Neural cell (in vitro differentiated cells): ENCODE results near the gene CD1C. TPM values are rescaled to one million over a fixed set of nuclear protein-coding genes. Genes with fewer than 3 reads are reported as not detected.

Experiments
- H2AFZ ChIP-seq: fragments of 200-600, 300-800 bp; sonication (generic), shearing (Covaris generic); 2 replicates; pipeline ENCODE4 v1.6.0; 2014; ENCODE audit warnings: low read depth, mild to moderate bottlenecking, antibody characterized with exemption, low read length, moderate library complexity
- H3F3A ChIP-seq: fragments of 200-600 bp; shearing (Covaris generic); 2 replicates; pipeline ENCODE4 v1.6.1; 2016; ENCODE audit warnings: mild to moderate bottlenecking, moderate library complexity, mixed read lengths, antibody characterized with exemption, low read length; ENCODE audit not compliant: insufficient read depth, poor library complexity, severe bottlenecking
- H3K27ac ChIP-seq: fragments of 200-600, 300-800 bp; sonication (generic), shearing (Covaris generic); 2 replicates; pipeline ENCODE4 v1.5.1; 2014; ENCODE audit warnings: mild to moderate bottlenecking, low read length, moderate library complexity
- H3K27me3 ChIP-seq: fragments of 300-800, 200-600 bp; sonication (generic), shearing (Covaris generic); 2 replicates; pipeline ENCODE4 v1.6.0; 2014; ENCODE audit warnings: mild to moderate bottlenecking, low read depth, low read length, moderate library complexity; ENCODE audit not compliant: insufficient read depth
- H3K36me3 ChIP-seq: fragments of 300-800, 200-600 bp; sonication (generic), shearing (Covaris generic); 2 replicates; pipeline ENCODE4 v1.5.1; 2014; ENCODE audit warnings: mild to moderate bottlenecking, antibody characterized with exemption, low read length, moderate library complexity; ENCODE audit not compliant: insufficient read depth
- H3K4me2 ChIP-seq: fragments of 300-800, 200-600 bp; sonication (generic), shearing (Covaris generic); 2 replicates; pipeline ENCODE4 v1.6.0; 2014; ENCODE audit warnings: mild to moderate bottlenecking, low read length
- H3K4me3 ChIP-seq: fragments of 300-800, 200-600 bp; sonication (generic), shearing (Covaris generic); 2 replicates; pipeline ENCODE4 v1.5.1; 2014; ENCODE audit warnings: mild to moderate bottlenecking, low read length, moderate library complexity
- H3K79me2 ChIP-seq: fragments of 200-600 bp; shearing (Covaris generic); replicated peaks from 2 replicates; pipeline ENCODE4 v1.6.0; 2014; ENCODE audit warnings: mild to moderate bottlenecking, low read length, moderate library complexity; ENCODE audit not compliant: insufficient read depth
- H3K9ac ChIP-seq: fragments of 300-800, 200-600 bp; sonication (generic), shearing (Covaris generic); 2 replicates; pipeline ENCODE4 v1.6.1; 2016; ENCODE audit warnings: mild to moderate bottlenecking, low read length, mixed read lengths
- H3K9me2 ChIP-seq: fragments of 200-600 bp; shearing (Covaris generic); 2 replicates; pipeline ENCODE4 v1.6.1; 2016; ENCODE audit warnings: mild to moderate bottlenecking, low read length, mixed read lengths; ENCODE audit not compliant: insufficient read depth
- H3K9me3 ChIP-seq: fragments of 200-600, 300-800 bp; sonication (generic), shearing (Covaris generic); 2 replicates; pipeline ENCODE4 v1.6.1; 2016; ENCODE audit warnings: mild to moderate bottlenecking, mixed run types, low read length, moderate library complexity, mixed read lengths
- H4K20me1 ChIP-seq: fragments of 200-600 bp; shearing (Covaris generic); 2 replicates; pipeline ENCODE4 v1.6.1; 2016; ENCODE audit warnings: mild to moderate bottlenecking, mixed run types; ENCODE audit not compliant: insufficient read depth
- EP300 ChIP-seq: fragments of 450-650 bp; conservative IDR thresholded peaks from 2 replicates; pipeline ENCODE4 v1.6.1; 2014; ENCODE audit warnings: antibody characterized with exemption, mild to moderate bottlenecking, moderate library complexity; ENCODE audit not compliant: poor library complexity, severe bottlenecking
- EZH2 ChIP-seq: fragments of 200-600, 300-800 bp; shearing (Covaris generic), sonication (generic); IDR thresholded peaks from 2 replicates; pipeline ENCODE4 v1.6.1; 2014; ENCODE audit warnings: antibody characterized with exemption, low read length, borderline replicate concordance, mild to moderate bottlenecking; ENCODE audit not compliant: insufficient read depth, poor library complexity, severe bottlenecking
- MXI1 ChIP-seq: fragments of 450-650 bp; conservative IDR thresholded peaks from 2 replicates; pipeline ENCODE4 v1.6.1; 2014; ENCODE audit warnings: antibody characterized with exemption, mild to moderate bottlenecking; ENCODE audit not compliant: poor library complexity, severe bottlenecking
- POLR2AphosphoS5 ChIP-seq: IDR thresholded peaks from 2 replicates; pipeline ENCODE4 v1.6.1; 2012
- RAD21 ChIP-seq: fragments of 450-650 bp; conservative IDR thresholded peaks from 2 replicates; pipeline ENCODE4 v1.6.1; 2014; ENCODE audit warnings: antibody characterized with exemption, mild to moderate bottlenecking, moderate library complexity
- SMC3 ChIP-seq: fragments of 450-650 bp; conservative IDR thresholded peaks from 2 replicates; pipeline ENCODE4 v1.6.1; 2014; ENCODE audit warnings: antibody characterized with exemption, mild to moderate bottlenecking, moderate library complexity; ENCODE audit not compliant: poor library complexity
- TAF1 ChIP-seq: IDR thresholded peaks from 2 replicates; pipeline ENCODE4 v1.6.1; 2012; ENCODE audit warnings: low read depth
- polyA plus RNA-seq: library from polyadenylated mRNA; depleted of rRNA; stranded (reverse); fragments of >200 nt; gene quantifications from 2 replicates; pipeline ENCODE4 v1.2.3, GENCODE V29; 2014
- TF ChIP-seq, protein P1 (sequence below): IDR thresholded peaks from 2 replicates; pipeline ENCODE4 v1.6.1; 2012; ENCODE audit warnings: borderline replicate concordance
- TF ChIP-seq, protein P2 (sequence below): fragments of 450-650 bp; IDR thresholded peaks from 2 replicates; pipeline ENCODE4 v1.5.1; 2014; ENCODE audit warnings: antibody characterized with exemption, mild to moderate bottlenecking, moderate library complexity; ENCODE audit not compliant: poor library complexity, severe bottlenecking

Gene CD1C
- polyA plus RNA-seq, 1 donor from 2014 or later: not detected

DNA sequence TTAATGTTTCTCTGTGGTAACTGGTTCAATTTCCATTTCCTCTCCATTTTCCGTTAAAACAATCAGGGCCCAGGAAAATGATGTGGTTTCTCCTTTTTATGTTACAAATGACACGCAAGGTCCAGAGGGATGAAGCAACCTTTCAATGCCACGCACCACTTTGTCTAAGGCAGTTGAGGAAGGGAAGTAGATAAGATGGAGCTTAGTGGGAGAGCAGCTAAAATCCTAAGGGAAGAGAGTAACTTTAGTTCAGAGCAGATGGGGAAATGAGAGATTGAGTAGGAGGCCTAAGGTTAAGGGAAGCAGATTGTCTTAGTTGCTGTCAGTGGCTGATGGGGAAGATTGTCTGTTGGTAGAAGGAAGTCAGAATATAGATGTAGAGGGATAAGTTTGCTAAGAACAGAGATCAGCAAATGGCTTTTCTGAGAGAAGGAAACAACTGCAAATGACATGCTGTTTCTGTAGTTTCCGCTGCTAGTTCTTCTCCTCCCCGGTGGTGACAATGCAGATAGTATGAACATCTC, 660 bp downstream of the CD1C start:
- Histone ChIP-seq H3K9me2 (no peaks in the 10 kb centered on the region), H3K4me2 (no peak overlapping the region), H3K9ac (no peak overlapping the region), H3K27me3 (no peaks in the 10 kb centered on the region), H3K36me3 (no peaks in the 10 kb centered on the region), H2AFZ (no peak overlapping the region), H4K20me1 (no peaks in the 10 kb centered on the region), H3K27ac (no peak overlapping the region), H3F3A (no peaks in the 10 kb centered on the region), H3K9me3 (no peaks in the 10 kb centered on the region), H3K79me2 (no peaks in the 10 kb centered on the region), H3K4me3 (no peak overlapping the region)
- TF ChIP-seq MXI1: no peak
- no peak for TF ChIP-seq TAF1
- TF ChIP-seq RAD21: no peak
- no peak for TF ChIP-seq EZH2

DNA sequence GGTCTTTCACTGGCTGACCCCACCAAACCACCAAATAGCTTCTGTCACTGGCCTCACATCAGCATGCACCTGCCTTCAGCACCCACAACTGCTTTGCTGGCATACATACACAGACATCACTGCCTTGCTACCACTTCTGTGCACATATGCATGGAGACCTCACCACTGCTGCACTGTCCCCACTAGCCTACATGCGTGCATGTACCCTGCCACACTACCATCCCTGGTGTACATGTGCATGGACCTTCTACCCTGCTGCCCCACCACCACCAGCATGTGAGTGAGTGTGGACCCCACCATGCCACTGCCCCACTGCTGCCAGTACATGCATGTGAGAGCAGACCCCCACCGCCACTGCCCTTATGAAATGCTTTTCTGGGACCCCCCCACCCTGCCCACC, 6.1 kb downstream of the CD1C start:
- Histone ChIP-seq H3K9ac (no peak overlapping the region), H4K20me1 (no peaks in the 10 kb centered on the region), H3K4me3 (no peak overlapping the region), H3F3A (no peaks in the 10 kb centered on the region), H3K4me2 (no peak overlapping the region), H2AFZ (no peak overlapping the region), H3K9me3 (no peaks in the 10 kb centered on the region), H3K27ac (no peak overlapping the region), H3K9me2 (no peaks in the 10 kb centered on the region), H3K79me2 (no peaks in the 10 kb centered on the region), H3K27me3 (no peaks in the 10 kb centered on the region), H3K36me3 (no peaks in the 10 kb centered on the region)
- TF ChIP-seq, protein P1, sequence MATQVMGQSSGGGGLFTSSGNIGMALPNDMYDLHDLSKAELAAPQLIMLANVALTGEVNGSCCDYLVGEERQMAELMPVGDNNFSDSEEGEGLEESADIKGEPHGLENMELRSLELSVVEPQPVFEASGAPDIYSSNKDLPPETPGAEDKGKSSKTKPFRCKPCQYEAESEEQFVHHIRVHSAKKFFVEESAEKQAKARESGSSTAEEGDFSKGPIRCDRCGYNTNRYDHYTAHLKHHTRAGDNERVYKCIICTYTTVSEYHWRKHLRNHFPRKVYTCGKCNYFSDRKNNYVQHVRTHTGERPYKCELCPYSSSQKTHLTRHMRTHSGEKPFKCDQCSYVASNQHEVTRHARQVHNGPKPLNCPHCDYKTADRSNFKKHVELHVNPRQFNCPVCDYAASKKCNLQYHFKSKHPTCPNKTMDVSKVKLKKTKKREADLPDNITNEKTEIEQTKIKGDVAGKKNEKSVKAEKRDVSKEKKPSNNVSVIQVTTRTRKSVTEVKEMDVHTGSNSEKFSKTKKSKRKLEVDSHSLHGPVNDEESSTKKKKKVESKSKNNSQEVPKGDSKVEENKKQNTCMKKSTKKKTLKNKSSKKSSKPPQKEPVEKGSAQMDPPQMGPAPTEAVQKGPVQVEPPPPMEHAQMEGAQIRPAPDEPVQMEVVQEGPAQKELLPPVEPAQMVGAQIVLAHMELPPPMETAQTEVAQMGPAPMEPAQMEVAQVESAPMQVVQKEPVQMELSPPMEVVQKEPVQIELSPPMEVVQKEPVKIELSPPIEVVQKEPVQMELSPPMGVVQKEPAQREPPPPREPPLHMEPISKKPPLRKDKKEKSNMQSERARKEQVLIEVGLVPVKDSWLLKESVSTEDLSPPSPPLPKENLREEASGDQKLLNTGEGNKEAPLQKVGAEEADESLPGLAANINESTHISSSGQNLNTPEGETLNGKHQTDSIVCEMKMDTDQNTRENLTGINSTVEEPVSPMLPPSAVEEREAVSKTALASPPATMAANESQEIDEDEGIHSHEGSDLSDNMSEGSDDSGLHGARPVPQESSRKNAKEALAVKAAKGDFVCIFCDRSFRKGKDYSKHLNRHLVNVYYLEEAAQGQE: no peak
- TF ChIP-seq MXI1 (no peak), EP300 (no peak), SMC3 (no peak), RAD21 (no peak), POLR2AphosphoS5 (no peak), TAF1 (no peak), EZH2 (no peak)
- TF ChIP-seq, protein P2, sequence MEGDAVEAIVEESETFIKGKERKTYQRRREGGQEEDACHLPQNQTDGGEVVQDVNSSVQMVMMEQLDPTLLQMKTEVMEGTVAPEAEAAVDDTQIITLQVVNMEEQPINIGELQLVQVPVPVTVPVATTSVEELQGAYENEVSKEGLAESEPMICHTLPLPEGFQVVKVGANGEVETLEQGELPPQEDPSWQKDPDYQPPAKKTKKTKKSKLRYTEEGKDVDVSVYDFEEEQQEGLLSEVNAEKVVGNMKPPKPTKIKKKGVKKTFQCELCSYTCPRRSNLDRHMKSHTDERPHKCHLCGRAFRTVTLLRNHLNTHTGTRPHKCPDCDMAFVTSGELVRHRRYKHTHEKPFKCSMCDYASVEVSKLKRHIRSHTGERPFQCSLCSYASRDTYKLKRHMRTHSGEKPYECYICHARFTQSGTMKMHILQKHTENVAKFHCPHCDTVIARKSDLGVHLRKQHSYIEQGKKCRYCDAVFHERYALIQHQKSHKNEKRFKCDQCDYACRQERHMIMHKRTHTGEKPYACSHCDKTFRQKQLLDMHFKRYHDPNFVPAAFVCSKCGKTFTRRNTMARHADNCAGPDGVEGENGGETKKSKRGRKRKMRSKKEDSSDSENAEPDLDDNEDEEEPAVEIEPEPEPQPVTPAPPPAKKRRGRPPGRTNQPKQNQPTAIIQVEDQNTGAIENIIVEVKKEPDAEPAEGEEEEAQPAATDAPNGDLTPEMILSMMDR: no peak
